HG02981 (cell line): Measurements from ENCODE around the gene COL1A1.

Experiments
- ATAC-seq: cut with Tn5 transposase; IDR thresholded peaks from one replicate; pipeline ENCODE4 v1.9.1; 2021; ENCODE audit warnings: mild to moderate bottlenecking, moderate library complexity; ENCODE audit not compliant: unreplicated experiment

The COL1A1 gene

DNA sequence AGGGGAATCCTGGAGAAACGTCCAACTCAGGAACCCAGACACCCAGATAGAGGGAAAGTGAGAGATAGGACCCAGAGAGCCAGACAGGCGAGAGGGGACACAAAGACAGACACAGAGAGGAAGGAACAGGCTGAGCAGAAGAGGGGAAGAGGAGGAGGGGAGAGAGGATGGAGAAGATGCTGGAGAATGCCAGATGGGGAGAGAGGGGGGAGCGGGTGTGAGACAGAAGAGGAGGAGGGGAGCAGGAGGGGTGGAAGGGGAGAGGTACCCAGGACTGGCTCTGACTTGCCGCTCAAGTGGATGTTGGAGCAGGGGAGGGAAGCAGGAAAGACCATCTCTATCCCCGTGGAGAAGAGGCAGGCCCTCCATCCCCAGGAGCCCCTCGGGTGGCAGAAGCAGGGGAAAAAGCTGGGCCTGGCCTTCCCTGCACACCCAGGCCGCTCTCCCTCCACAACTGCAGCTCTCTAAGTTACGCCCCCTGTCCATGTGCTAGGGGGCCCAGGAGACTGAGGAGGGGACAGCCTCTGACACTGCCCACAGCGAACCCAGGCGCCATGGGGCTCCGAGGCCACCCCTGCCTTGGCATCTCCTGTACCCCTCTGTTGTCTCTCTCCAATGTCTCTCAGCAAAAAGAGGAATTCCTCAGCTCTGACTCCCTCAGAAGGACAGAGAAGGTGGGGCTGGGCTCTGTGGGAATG lies 55.8 kb downstream of the COL1A1 start:
- no peak for ATAC-seq

- no peak for ATAC-seq
Observed at GRCh38 chr17:50144845-50145531, 56.4 kb downstream of the COL1A1 start.

- no peak for ATAC-seq
Observed at GRCh38 chr17:50144355-50144754, 57.1 kb downstream of the COL1A1 start.

- ATAC-seq: no peak
Observed at GRCh38 chr17:50143461-50144176, 57.8 kb downstream of the COL1A1 start.

DNA sequence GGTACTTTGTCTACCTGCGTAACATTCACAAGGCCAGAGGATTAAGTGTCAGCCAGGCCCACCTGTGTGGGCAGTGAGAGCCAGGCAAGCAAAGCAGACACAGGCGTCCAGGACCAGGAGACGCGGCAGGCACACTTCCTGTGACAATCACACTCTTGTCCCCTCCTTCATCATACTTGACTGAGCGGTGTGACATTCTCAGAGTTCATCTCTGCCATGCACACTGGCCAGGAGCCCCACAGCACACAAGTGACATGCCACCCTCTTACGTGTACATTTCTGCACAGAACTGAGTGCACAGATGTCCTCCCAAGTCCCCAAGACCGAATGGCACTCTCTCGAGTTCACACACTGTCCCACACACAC lies 59.7 kb downstream of the COL1A1 start:
- ATAC-seq: no peak

DNA sequence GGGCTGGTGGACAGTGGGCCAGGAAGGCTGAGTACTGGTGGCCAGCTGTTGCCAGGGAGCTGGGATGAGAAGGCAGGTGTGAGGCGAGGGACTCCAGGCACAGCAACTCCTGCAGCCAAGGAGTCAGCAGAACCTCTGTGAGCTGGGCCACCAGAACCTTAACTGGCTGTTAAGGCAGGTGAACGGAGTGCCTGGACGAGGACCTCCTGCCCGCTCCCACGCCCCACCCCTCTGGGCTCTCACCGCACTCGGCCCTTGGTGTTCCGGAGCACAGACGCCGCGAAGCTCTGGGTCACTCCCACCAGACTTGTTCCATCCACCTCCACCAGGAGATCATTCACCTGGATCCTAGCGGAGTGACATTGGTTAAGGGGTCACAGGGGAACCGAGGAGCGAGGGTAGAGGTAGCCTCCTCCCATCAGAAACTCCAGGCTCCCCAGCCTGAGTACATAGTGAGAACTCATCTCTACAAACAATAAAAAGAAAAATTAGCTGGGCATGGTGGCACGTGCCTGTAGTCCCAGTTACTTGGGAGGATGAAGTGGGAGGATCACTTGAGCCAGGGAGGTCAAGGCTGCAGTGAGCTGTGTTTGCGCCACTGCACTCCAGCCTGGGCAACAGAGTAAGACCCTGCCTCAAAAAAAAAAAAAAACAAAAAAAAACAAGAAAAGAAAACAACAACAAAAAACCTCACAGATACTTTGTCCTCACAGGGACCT lies 60.2 kb downstream of the COL1A1 start:
- ATAC-seq: no peak

- ATAC-seq: peak; percentile 47
Observed at GRCh38 chr17:50139950-50140885, 61.2 kb downstream of the COL1A1 start.

DNA sequence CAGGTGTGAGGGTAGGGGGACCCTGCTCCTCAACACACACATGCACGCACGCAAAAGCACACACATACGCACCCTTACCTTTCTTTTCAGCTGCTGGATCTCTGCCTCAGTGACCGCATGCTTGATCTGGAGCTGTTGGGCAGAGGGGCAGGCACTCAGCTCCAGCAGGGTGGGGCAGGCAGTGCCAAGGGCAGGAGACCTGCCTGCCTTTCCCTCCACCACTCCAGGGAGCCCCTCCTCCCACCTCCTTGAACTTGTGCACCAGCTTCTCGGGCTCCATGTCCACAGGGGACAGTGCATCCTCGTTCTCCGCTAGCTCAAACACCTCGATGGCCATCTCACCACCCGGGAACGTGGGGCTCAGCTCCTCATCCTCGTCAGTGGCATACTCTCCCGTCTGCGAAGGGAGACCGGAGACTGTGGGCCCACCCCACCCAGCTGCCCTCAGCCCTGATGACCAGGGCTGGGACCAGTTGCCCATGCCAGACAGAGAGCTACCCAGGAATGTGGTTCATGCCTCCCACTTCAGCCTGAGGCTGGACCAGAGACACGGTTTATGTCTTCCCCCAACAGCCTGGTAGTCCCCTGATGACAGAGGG lies 62.1 kb downstream of the COL1A1 start:
- no peak for ATAC-seq

DNA sequence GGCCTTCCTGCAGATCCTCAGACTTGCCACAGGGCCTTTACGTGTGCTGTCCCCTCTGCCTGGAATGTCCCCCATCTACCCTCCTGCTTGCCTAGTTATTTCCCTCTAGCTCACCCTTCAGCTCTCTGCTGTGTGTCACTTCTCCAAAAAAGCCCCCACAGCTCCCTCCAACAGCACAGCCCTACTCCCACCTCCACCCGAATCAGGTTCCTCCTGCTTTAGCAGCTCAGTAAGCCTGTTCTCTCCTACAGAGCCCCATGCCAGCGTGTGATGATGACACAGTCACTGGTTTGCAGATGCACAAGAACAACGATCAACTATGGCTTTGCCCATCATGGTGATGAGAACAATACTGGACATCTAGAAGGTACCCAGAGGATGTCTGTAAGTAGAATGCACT lies 64.4 kb downstream of the COL1A1 start:
- ATAC-seq: no peak

- ATAC-seq: no peak
Observed at GRCh38 chr17:50136096-50136687, 65.2 kb downstream of the COL1A1 start.

- no peak for ATAC-seq
Observed at GRCh38 chr17:50135316-50136095, 65.9 kb downstream of the COL1A1 start.

GRCh38 chr17:50134206-50135110 lies 67.0 kb downstream of the COL1A1 start:
- no peak for ATAC-seq

DNA sequence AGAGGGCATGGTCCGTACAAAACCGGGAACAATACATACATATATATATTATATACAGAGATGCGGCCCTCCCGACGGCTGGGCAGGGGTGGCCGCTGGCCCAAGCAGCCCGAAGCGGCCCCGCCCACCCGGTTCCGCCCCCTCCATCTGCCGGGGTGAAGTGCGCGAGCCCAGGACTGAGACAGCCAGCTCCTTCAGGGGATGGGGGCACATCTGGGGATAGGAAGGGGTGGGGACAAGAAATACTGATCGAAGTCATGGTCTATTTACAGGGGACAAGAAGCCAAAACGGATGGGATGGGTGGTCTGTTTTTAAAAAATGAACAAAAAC lies 67.7 kb downstream of the COL1A1 start:
- ATAC-seq: no peak
